ENCODE results near the gene HOPX. TPM values are rescaled to one million over a fixed set of nuclear protein-coding genes. Genes with fewer than 3 reads are reported as not detected.
"Not testable (repeated sequence)": the region's sequence is repeated elsewhere in the genome, so short reads cannot be mapped to it uniquely, and the experiment has no call there.

HOPX gene
- total RNA-seq, 1 experiment from 2014 or later: not detected

DNA sequence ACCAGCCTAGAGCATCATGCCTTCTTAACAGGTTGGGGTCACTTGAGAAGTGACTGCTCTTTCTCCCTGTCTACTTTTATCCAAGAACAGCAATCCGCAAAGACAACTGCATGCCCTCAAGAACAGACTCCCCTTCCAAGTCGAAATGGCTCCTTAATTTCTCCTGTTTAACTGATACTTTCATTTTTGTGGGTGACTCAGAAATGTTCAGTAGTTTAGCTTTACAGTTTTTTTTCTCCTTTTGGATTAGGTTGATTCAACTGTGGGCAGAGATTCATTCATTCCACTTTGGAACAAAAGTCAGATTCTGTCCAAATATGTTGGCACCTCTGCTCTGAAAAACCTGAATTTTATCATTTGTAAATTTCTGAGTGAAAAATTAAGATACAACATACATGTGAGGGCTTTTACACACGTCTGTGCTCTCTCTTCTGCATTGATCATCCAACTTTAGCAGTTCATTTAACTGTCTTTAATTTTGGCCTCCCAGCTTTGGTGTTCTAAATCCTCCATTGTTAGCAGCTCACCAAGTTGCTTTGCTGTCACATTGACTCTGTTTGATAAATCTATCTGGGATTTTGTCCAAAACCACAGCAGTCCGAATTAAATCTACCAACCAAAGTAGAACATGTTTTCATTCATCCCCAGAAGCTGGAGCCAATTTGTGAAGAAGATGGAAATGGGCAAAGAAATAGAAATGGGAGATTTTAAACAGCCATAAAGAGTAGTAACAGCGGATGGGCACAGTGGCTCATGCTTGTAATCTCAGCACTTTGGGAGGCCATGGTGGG lies 50.0 kb downstream of the HOPX start:
- no peak for DNase-seq (ENCODE audit: low read depth)

DNA sequence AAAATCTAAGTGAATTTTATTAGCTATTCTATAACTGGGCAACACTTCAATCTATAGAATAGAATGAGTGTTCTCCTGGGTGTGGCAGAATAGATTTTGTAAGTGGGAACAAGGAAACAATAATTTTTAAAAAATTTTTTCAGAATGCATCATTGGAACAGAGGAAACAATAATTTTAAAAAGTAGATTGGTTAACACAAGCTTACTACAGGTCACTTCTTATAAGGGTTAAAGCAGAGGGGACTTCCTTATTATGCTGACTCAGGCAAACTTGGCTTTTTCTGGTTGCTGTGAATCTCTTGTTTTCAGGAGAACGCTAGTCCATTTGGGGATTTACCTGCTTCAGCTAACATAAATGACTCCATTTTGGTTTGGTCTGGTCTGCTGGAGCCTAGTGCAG lies 52.5 kb downstream of the HOPX start:
- DNase-seq (ENCODE audit: low read depth): no peak

DNA sequence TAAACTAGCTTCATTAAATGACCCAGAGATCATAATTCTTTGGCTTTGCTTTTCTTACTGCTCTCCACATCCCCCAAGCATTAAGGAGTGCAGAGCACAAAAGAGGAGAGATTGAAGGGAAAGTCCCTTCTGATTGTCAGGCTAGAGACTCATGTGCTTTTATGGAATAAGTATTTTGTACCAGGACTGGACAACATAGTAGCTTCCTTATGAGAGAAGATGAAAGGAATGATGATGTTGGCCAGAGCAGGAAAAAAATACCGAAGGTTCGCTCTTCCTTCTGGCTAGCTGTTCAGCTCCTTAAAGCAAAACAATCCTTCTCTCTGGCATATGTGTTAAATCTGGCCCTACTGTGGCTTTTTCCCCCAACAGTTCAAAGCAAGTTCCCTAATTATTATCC lies 53.1 kb downstream of the HOPX start:
- DNase-seq (ENCODE audit: low read depth): no peak

- DNase-seq (ENCODE audit: low read depth): no peak
These were observed 53.7 kb downstream of the HOPX start for GRCh38 chr4:56627375-56627774.

DNA sequence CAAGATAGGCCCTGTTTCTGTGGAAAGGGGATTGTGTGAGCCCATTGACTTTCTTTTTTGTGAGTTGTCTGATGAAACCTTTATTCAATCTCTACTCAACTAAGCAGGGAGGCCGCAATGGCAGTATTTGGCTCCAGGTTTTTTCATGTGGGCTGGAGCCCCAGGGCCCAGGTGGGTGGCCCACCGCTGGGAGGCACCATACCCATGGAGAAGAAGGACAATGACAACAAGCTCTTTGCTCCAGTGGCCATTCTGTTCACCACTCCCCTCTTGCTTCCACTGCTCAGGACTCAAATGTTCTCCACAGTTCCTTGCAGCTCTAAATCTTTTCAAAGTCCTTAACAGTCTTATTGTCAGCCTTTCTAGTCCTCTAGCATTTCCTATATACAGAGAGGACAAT lies 54.1 kb downstream of the HOPX start:
- DNase-seq (ENCODE audit: low read depth): peak; percentile 21

DNA sequence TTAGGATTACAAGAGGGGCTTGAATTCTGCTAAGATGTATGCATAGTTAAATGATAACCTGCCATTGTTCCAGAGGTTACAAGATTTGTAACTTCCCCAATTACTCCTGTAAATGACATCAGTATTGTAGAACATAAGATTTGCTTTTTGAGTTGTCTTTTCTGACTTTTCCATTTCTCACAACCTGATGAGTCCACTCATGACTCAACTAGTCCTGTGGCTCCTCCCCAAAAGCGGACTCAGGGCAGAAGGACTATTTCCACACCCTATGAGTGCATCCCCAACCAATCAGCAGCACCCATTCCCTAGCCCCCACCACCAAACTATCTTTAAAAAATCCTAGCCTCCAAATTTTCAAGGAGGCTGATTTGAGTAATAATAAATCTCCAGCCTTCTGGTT lies 54.7 kb downstream of the HOPX start:
- no peak for DNase-seq (ENCODE audit: low read depth)

GRCh38 chr4:56622176-56622575 lies 58.9 kb downstream of the HOPX start:
- no peak for DNase-seq (ENCODE audit: low read depth)

DNA sequence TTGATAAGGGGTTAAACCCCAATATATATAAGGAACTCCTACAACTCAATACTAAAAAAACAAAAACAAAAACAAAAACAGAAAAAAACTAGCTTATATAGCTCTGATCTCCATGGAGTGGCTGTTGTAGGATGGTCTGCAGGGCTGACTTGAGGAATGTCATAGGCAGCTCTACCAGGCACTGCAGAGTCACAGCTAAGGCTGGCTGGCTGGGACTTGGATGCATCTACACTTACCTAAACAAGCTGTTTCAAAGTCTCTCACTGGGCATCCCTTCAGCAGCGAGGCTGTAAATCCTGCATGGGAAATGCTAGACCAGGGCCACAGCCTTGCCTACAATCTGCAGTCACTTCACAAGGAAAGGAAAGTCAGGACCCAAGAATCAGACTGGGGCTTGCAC lies 61.3 kb downstream of the HOPX start:
- DNase-seq (ENCODE audit: low read depth): no peak

DNA sequence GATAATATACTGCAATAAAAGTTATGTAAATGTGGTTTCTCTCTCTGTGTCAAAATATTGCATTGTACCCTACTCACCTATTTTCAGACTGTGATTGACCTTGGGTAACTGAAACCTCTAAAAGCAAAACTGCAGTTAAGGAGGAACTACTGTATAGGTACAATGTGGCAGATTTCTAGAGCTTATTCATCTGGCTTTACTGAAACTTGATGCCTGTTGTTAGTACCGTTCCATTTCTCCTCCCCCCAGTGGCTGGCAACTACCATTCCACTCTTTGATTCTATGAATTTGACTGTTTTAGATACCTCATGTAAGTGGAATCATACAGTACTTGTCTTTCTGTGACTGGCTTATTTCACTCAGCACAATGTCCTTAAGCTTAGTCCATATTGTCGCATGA lies 61.9 kb downstream of the HOPX start:
- DNase-seq (ENCODE audit: low read depth): peak; percentile 38

DNA sequence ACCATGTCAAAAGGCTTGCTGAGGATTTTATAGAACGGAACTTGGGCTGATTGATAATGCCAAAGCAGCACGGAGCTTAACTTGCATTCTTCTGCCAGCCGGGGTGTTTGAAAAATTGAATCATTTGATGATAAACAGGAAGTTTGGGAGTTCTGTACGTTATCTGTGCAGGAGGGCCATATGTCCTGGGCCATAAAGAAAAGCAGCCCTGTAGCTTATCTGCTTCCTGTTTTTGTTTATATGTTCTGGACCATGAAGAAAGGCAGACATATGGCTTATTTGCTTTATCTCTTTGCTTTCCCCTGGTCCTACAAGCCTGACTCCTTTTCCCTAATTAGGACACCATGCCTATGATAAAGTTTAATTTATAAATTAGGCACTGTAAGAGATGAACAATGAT lies 62.4 kb downstream of the HOPX start:
- no peak for DNase-seq (ENCODE audit: low read depth)

DNA sequence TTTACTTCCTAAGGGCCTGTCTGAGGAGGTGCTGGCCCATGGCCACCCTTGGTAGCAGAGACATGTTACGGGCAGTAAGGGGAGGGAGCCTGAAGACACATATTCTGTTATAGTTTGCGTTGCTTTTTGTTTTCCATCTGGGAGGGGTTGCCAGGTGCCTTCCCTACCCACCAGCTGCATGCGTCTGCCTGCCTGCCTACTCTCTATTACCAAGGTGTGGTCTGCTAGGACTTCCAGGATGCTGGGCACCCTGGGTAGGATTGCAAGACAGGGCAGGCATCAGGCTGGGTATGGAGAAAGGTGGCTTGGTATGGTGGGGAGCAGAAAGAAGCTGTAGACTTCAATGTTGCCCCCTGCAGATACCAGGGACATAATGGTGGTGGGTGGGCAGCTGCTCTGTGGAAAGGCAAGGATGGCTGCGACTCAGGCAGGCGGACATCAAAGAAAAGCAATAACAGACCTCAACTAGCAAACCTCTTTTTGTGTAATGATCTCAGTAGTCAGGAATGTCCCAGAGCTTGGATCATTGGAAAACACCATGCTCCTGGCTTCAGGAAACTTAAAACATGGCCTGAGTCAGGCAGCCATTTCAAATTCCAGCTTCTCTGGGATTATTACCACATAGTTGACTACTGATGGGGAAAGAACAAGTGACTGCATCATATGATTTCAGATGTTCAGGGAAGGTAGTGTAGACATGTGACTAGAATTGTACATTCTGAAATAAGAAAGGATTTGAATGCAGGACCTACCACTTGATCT lies 67.8 kb downstream of the HOPX start:
- peak; percentile 79 for DNase-seq (ENCODE audit: low read depth)

- DNase-seq (ENCODE audit: low read depth): no peak
These were observed 68.8 kb downstream of the HOPX start for GRCh38 chr4:56612282-56612681.

- no peak for DNase-seq (ENCODE audit: low read depth)
These were observed 69.6 kb downstream of the HOPX start for GRCh38 chr4:56611501-56611900.

GRCh38 chr4:56610170-56610569 lies 70.9 kb downstream of the HOPX start:
- DNase-seq (ENCODE audit: low read depth): not testable (repeated sequence)

- no peak for DNase-seq (ENCODE audit: low read depth)
These were observed 73.2 kb downstream of the HOPX start for GRCh38 chr4:56607926-56608325.

DNA sequence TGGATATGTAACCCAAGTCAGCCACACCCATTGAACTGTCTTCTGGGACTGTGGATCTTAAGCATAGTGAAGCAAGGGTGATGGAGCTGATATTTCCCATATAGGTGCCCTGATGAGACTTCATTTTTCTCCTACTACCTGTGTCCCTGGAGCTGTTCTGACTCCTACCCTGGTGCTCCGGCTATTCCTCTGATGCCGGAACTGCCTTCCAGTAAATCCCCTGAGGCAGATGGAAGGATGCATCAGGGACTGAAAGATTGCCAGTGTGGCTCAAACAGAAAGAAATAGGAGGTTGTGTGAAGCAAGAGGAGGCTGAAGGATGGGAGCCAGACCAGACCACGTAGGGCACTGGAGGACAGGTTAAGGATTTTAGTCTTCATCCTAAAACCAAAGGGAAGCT lies 74.7 kb downstream of the HOPX start:
- no peak for DNase-seq (ENCODE audit: low read depth)

- not testable (repeated sequence) for DNase-seq (ENCODE audit: low read depth)
These were observed 75.6 kb downstream of the HOPX start for GRCh38 chr4:56605464-56605863.

DNA sequence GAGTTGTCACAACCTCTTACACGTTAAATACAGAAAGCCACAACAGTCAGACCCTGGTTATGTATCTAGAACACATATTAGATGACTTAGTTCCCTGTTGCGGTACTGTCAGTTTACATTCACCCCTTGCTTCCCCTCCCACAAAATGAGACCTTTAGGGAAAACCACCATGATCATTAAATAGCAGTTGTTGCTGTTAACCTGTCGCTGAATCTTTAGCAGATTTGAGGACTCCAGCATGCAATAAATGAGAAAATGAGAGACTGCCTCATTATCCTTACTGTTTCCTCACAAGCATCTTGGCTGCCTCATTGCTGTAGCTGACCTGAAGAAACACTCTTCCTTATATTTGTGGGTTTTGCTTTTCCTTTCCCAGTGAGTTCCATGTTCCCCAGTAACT lies 77.8 kb downstream of the HOPX start:
- no peak for DNase-seq (ENCODE audit: low read depth)

Other genes starting within 250 kb of the HOPX start
- gene PPAT, start 245.7 kb downstream of the HOPX start, total RNA-seq (2014; rRNA removed; shearing (Covaris generic)): 39.7 and 41.7 TPM in 2 replicates
- gene PAICS, start 245.0 kb downstream of the HOPX start, total RNA-seq (2014; rRNA removed; shearing (Covaris generic)): 121 and 144 TPM in 2 replicates
- gene SRP72, start 213.7 kb downstream of the HOPX start, total RNA-seq (2014; rRNA removed; shearing (Covaris generic)): 78.0 and 83.6 TPM in 2 replicates
- not detected in 2 replicates for gene ARL9, start 175.5 kb downstream of the HOPX start, total RNA-seq (2014; rRNA removed; shearing (Covaris generic))
- not detected in 2 replicates for gene SPINK2, start 140.4 kb upstream of the HOPX start, total RNA-seq (2014; rRNA removed; shearing (Covaris generic))
- gene REST, start 226.6 kb upstream of the HOPX start, total RNA-seq (2014; rRNA removed; shearing (Covaris generic)): 36.4 and 39.9 TPM in 2 replicates

Data from HT1080 (cell line).